Amygdala (tissue), 56 donors: ENCODE measurements around the gene AEN.

Experiments
- DNase-seq, 56 donors: peaks; one replicate each; lab custom pipeline; 2025; lab: John Stamatoyannopoulos, UW

AEN gene, protein sequence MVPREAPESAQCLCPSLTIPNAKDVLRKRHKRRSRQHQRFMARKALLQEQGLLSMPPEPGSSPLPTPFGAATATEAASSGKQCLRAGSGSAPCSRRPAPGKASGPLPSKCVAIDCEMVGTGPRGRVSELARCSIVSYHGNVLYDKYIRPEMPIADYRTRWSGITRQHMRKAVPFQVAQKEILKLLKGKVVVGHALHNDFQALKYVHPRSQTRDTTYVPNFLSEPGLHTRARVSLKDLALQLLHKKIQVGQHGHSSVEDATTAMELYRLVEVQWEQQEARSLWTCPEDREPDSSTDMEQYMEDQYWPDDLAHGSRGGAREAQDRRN

GRCh38 chr15:88620995-88621772 is at the start of gene AEN:
Gene AEN, plus strand, starts transcription at chr15:88621340. Its CDS starts 4,870 bp downstream, at chr15:88626210.
- DNase-seq: peak; percentile 50 to 97 (median 90)

GRCh38 chr15:88571852-88572259 is 49.3 kb upstream of the AEN start:
- DNase-seq: no peak

GRCh38 chr15:88574077-88574476 is 47.1 kb upstream of the AEN start:
- DNase-seq: peak in 1 of 56 donors; percentile 9

DNA sequence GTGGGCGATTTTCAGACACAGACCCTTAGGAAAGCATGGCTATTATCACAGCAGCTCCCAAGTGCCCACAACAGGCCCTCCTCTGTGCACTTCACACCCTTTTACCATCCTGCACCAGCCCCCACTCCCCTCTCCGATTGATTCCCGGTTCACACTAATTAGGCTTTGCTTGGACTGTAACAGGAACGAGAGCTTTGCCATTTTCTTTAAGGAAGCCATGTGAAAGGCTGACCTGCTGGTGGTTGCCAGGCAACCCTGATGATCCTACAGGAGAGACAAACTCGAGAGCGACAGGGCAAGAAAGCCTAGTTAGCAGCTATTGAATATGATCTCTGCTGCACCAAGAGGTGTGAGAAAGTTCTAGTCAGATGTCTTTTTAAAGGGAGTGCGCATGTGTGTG is 46.5 kb upstream of the AEN start:
- DNase-seq: no peak

GRCh38 chr15:88579322-88579721 is 41.8 kb upstream of the AEN start:
- DNase-seq: no peak

GRCh38 chr15:88580532-88580931 is 40.6 kb upstream of the AEN start:
- DNase-seq: no peak

DNA sequence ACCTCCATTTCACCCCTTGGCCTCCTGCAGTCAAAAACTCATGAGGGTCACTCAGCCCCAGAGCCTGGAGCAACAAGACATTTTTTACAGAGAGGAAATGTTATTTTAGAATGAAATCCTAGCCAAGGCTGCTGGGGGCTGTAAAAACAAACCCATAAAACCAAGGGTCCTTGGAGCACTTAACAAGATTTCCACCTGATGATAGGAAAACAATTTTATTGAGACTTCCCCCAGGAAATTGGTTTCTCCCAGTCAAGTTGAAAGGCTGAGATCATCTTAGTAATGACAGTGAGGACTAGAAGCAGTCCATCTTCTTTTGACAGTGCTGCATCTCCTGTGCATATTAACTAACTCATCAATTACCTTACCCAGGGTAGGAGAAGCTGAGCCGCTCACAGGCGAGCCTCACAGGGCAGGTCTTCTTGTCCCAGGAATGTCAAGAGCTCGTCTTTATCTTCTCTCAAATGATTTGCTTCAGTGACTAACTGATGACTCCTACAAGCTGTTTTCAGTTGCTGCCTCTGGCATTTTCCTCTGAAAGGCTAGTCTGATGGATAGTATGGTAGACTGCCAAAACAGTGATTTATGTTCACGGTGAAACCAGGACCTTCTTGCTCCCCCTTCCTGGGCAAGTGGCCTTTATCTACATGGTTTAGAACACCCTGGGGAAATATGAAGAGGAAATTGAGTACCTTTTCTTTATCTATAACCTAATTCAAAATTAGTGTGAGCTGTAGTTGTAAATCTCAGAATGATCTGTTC is 34.6 kb upstream of the AEN start:
- DNase-seq: no peak

DNA sequence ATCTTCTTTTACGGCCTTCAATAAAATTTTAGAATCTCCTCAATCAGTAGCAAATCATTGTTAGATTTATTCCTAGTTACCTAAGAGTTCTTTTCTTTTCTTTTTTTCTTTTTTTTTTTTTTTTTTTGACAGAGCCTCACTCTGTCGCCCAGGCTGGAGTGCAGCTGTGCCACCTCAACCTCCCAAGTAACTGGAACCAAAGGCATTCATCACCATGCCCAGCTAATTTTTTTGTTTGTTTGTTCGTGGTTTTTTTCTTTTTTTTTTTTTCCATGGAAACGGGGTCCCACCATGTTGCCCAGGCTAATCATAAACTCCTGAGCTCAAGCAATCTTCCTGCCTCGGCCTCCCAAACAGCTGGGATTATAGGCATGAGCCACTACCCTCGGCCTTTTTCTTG is 30.4 kb upstream of the AEN start:
- no peak for DNase-seq

GRCh38 chr15:88591384-88591783 is 29.8 kb upstream of the AEN start:
- no peak for DNase-seq

DNA sequence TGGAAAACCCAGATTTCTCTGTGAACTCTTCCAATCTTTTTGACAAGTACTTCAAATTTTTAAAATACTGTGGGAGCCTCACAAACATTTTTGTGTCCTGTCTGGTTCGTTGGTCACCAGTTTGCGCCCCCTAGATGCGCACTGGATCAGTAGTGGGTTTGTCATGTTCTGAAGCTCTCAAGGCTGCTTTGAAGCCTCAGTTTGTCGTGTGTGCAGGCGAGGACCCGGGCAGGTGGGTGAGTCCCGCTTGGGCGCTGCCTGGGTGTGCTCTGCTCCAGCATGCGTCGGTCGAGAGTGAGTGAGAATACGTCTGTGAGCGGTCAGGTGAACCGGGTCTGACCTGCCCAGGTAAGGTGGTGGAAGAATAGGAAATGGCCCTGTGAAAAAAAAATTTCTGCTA is 17.3 kb upstream of the AEN start:
- peak in 3 of 56 donors; percentile 16 to 28 (median 18) for DNase-seq

DNA sequence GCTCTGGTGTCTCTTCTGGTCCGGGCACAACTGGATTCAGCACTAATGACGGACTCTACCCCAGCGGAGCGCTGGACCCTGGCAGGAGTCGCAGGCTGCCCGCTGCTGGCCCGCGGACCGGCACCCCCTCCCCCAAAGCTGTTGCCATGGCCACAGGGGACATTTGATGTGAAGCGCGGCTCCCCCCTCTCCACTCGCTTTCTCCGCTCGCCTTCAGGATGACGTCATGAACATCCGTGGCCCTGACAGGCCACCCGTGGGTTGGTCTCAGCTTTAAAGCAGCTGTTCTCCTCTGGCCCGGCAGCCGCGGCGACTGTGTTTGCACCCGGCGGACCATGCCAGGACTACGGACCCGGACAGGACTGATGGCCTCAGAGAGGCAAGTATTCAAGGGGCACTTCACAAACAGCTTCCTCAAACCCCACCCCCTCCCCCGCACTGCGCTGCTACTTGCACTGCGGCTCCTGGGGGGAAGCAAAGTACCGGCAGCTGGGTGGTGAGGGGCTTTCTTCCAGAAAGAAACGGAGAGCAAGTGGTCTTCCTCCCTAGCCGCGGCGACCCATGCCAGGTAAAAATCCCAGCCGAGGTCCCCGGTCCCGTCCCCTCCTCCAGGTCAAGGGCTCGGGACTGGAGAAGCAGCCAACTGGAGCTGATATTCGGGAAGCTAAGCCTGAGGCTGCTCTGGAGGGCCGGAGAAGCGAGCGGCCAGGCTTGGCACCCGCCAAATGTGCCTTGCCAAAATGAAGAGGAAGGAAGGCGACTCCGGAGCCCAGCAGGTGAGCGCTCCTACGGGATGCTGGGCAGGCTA is 16.6 kb upstream of the AEN start:
- peak in 40 of 56 donors; percentile 22 to 71 (median 55) for DNase-seq

GRCh38 chr15:88605189-88606069 is 15.7 kb upstream of the AEN start:
- peak in 16 of 56 donors; percentile 13 to 66 (median 37) for DNase-seq

DNA sequence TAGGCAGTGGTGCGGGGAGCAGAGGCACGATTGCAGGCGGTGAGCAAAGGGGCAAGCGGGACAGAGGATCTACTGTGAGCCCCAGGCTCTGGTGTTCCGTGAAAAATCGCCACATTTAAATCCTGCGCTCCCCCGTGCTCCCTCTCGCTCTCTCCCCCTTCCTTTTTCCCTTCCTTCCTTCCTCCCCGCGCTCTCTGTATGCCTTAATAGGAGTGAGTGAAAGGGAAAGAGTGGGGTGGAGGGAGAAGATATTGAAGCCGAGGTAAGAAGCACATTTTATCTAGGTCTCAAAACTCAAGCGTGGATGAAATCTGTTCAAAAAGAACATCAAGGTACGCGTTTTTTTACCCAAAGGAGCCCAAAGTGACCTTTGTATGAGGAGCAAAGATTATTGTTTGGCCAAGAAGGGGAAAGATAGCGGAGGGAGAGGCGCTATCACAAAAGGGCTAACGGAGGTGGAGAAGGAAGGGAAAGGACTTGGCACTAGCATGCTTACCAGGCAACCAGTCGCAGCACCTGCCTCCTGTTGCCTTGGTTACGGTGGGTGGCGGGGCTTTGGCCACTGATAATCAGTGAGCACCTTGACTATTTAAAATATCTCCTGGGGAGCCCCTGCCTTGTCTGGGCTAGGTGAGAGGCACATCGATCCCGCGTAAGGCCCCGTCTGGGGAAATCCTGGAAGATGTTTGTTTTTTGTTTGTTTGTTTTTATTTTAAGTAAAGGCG is 14.9 kb upstream of the AEN start:
- DNase-seq: no peak

DNA sequence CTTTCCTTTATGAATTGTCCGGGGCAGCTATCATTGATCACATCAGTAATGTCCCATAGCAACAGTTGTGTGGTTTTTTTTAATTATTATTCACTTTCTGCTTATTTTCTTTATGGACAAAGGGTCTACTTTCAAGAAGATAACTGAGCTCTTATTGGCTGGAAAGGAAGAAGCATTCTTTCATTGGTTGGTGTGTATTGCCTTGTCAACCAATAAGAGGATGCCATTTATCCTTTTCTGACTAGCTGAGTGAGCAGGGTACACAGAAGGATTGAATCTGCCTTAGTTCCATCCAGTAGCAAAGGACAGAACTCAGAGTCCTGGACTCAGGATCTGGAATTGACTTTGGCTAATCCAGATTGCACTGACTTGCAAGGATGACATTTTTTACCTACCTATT is 13.2 kb upstream of the AEN start:
- DNase-seq: no peak

DNA sequence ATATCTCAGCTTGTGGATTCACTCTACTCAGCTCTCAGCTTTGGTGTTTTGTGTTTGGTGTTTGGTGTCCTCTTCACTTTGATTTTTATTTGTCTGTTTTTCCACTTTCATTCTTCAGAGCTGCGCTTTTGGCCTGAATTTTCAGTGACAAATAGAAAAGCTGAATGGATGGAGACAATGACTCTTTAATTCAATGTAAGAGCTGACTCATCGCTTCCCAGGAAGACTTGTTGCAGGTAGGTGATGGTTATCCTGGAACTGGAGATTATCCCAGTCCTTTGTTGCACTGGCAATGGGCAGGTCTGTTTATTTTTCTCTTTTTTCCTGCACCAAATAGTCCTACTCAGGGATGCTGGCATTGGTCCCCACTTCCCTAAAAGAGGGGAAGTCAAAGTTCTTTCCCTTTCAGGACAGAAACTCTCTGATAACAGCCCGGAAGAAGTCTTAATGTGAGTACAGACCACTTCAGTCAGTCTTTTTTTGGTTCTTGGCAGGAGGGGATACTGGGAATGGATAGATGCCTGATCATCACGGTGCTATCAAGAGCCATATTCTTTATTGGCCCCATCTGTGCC is 12.4 kb upstream of the AEN start:
- no peak for DNase-seq

DNA sequence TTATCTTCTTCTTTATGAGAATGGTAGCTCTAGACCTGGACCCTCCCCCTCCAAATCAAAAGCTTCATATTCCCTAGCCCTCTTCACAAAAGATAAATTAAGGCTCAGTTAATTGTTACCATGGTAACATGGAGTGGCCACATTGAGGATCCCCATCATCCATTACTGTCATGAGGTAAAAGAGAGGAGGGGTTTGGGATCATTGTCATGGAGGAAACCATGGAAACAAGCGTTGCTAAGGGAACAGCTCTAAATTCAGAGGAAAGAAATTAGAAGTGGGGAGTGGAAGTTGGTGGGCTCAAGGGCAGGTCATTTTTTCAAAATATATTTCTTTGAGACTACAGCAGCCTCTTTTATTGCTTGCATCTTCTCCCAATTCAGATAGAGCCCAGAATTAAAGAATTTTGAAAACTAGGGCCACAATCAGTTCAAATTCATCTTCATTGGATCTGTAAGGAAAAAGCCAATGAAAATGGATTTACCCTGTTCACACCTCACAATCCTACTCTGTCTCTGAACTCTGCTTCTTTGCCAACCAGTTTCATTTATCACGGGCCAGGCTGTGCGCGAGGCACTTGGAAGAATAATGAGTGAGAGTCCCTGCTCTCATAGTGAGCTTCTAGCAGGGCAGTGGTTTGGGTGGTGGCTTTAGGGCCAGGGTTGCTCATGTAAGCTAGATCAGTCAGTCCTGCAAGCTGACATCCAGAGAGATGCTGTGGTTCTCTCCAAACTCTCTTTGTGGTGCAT is 11.6 kb upstream of the AEN start:
- peak in 2 of 56 donors; percentile 12 to 20 for DNase-seq

GRCh38 chr15:88610701-88611231 is 10.4 kb upstream of the AEN start:
- DNase-seq: peak in 5 of 56 donors; percentile 16 to 24 (median 19)
